Dermis microvascular lymphatic vessel endothelial cell (primary cell): ENCODE data around the gene ANKRD44. TPM values are rescaled to one million over a fixed set of nuclear protein-coding genes. Genes with fewer than 3 reads are reported as not detected.

Experiments
- DNase-seq, 2 donors: peaks; one replicate each; pipeline versions ENCODE4 v3.0.0 to v3.0.0-alpha.2; 2010; ENCODE audit warnings: low read depth in 2 of 2
- total RNA-seq: library from RNA; depleted of rRNA; stranded (reverse); fragments of >200 nt; gene quantifications from 2 replicates; pipeline ENCODE4 v1.2.1, GENCODE V29; 2014

The ANKRD44 gene
- total RNA-seq, 1 donor from 2014 or later: 3.6 TPM

GRCh38 chr2:197322143-197322542, 11.6 kb upstream of the ANKRD44 start:
- no peak for DNase-seq

- no peak for DNase-seq
Measured at GRCh38 chr2:197315371-197315770, 4.8 kb upstream of the ANKRD44 start.

- no peak for DNase-seq
Measured at GRCh38 chr2:197312186-197312585, 1.6 kb upstream of the ANKRD44 start.

GRCh38 chr2:197311421-197312033, 947 bp upstream of the ANKRD44 start:
- no peak for DNase-seq

GRCh38 chr2:197310987-197311420, 424 bp upstream of the ANKRD44 start:
- no peak for DNase-seq

- peak in 1 of 2 donors; percentile 12 for DNase-seq
Measured at GRCh38 chr2:197309691-197310231, 819 bp downstream of the ANKRD44 start.

GRCh38 chr2:197308996-197309690, 1.4 kb downstream of the ANKRD44 start:
- no peak for DNase-seq

GRCh38 chr2:197308585-197308984, 2.0 kb downstream of the ANKRD44 start:
- DNase-seq: no peak

- no peak for DNase-seq
Measured at GRCh38 chr2:197307933-197308521, 2.6 kb downstream of the ANKRD44 start.

GRCh38 chr2:197307236-197307932, 3.2 kb downstream of the ANKRD44 start:
- DNase-seq: no peak

- DNase-seq: no peak
Measured at GRCh38 chr2:197306696-197307040, 3.9 kb downstream of the ANKRD44 start.

- DNase-seq: no peak
Measured at GRCh38 chr2:197306024-197306695, 4.4 kb downstream of the ANKRD44 start.

GRCh38 chr2:197304556-197305011, 6.0 kb downstream of the ANKRD44 start:
- no peak for DNase-seq

GRCh38 chr2:197300139-197300538, 10.4 kb downstream of the ANKRD44 start:
- DNase-seq: no peak

- DNase-seq: no peak
Measured at GRCh38 chr2:197298609-197299008, 12.0 kb downstream of the ANKRD44 start.

GRCh38 chr2:197297772-197298318, 12.7 kb downstream of the ANKRD44 start:
- no peak for DNase-seq

- no peak for DNase-seq
Measured at GRCh38 chr2:197297266-197297665, 13.3 kb downstream of the ANKRD44 start.

- DNase-seq: no peak
Measured at GRCh38 chr2:197296835-197297234, 13.7 kb downstream of the ANKRD44 start.

GRCh38 chr2:197294260-197294659, 16.3 kb downstream of the ANKRD44 start:
- no peak for DNase-seq

- DNase-seq: no peak
Measured at GRCh38 chr2:197293252-197294007, 17.1 kb downstream of the ANKRD44 start.
